ENCODE measurements around the gene SLC34A3.
"Not testable (repeated sequence)": the region's sequence is repeated elsewhere in the genome, so short reads cannot be mapped to it uniquely, and the experiment has no call there.

Gene SLC34A3

DNA sequence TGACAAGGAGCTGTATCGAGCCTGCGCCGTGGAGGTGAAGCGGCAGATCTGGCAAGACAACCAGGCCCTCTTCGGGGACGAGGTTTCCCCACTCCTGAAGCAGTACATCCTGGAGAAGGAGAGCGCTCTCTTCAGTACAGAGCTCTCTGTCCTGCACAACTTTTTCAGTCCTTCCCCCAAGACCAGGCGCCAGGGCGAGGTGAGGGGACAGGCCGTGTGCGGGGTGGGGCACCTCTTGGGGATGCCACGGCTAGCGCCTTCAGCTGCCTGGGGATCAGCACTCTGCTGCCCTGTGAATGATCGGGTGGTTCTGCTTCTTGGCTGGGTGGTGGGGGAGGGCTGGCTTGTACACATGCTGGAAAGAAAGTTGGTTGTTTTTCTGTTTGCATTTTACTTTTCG is 26.2 kb downstream of the SLC34A3 start:
- TF ChIP-seq CTCF (IDR thresholded peaks at IDR 0.05; ENCODE audit: low read depth, low read length): no peak
- in situ Hi-C loops (cut with HindIII; ENCODE audit: low sequenced_read_pairs): no loop called here
- no peak for DNase-seq (ENCODE audit: low read depth, low spot score)
- no peak overlapping the region for H3K4me3 ChIP-seq (ENCODE audit: low read depth, low read length)

GRCh38 chr9:137262173-137262908 is 31.6 kb downstream of the SLC34A3 start:
- peak; percentile 43 for DNase-seq (ENCODE audit: low read depth, low spot score)
- TF ChIP-seq CTCF (IDR thresholded peaks at IDR 0.05; ENCODE audit: low read depth, low read length): peak; percentile 40
- H3K4me3 ChIP-seq (ENCODE audit: low read depth, low read length); in situ Hi-C loops (cut with HindIII; ENCODE audit: low sequenced_read_pairs): not testable (repeated sequence)

DNA sequence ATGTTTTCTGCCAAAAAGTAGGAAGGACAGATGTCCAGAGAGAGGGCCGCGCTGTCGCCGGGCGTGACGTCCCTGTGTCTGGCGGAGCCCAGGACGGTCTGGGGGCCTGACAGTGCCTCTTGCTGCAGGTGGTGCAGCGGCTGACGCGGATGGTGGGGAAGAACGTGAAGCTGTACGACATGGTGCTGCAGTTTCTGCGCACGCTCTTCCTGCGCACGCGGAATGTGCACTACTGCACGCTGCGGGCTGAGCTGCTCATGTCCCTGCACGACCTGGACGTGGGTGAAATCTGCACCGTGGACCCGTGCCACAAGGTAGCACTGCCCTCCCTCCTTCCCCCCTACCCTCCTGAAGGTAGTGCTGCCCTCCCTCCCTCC is 32.2 kb downstream of the SLC34A3 start:
- TF ChIP-seq CTCF (IDR thresholded peaks at IDR 0.05; ENCODE audit: low read depth, low read length): no peak
- in situ Hi-C loops (cut with HindIII; ENCODE audit: low sequenced_read_pairs): no loop called here
- no peak for DNase-seq (ENCODE audit: low read depth, low spot score)
- no peak overlapping the region for H3K4me3 ChIP-seq (ENCODE audit: low read depth, low read length)

GRCh38 chr9:137263506-137263905 is 32.8 kb downstream of the SLC34A3 start:
- DNase-seq (ENCODE audit: low read depth, low spot score): no peak
- TF ChIP-seq CTCF (IDR thresholded peaks at IDR 0.05; ENCODE audit: low read depth, low read length): no peak
- H3K4me3 ChIP-seq (ENCODE audit: low read depth, low read length): no peak overlapping the region
- in situ Hi-C loops (cut with HindIII; ENCODE audit: low sequenced_read_pairs): no loop called here

GRCh38 chr9:137264067-137264466 is 33.4 kb downstream of the SLC34A3 start:
- no peak overlapping the region for H3K4me3 ChIP-seq (ENCODE audit: low read depth, low read length)
- DNase-seq (ENCODE audit: low read depth, low spot score): no peak
- no peak for TF ChIP-seq CTCF (IDR thresholded peaks at IDR 0.05; ENCODE audit: low read depth, low read length)
- in situ Hi-C loops (cut with HindIII; ENCODE audit: low sequenced_read_pairs): no loop called here

- H3K4me3 ChIP-seq (ENCODE audit: low read depth, low read length): no peak overlapping the region
- DNase-seq (ENCODE audit: low read depth, low spot score): no peak
- in situ Hi-C loops (cut with HindIII; ENCODE audit: low sequenced_read_pairs): no loop called here
- TF ChIP-seq CTCF (IDR thresholded peaks at IDR 0.05; ENCODE audit: low read depth, low read length): no peak
These were observed 34.9 kb downstream of the SLC34A3 start for GRCh38 chr9:137265496-137266161.
